Endodermal cell (in vitro differentiated cells): ENCODE results near the gene SLX9. TPM values are rescaled to one million over a fixed set of nuclear protein-coding genes. Genes with fewer than 3 reads are reported as not detected.

ENCODE experiments used
- DNase-seq: peaks from one replicate; pipeline ENCODE4 v3.0.0-alpha.2; 2017
- H3K27ac ChIP-seq: 2 replicates; pipeline ENCODE4 v1.5.1; 2013; ENCODE audit warnings: mild to moderate bottlenecking, low read depth, low read length, moderate library complexity
- H3K27me3 ChIP-seq: 2 replicates; pipeline ENCODE4 v1.6.1; 2013; ENCODE audit warnings: mild to moderate bottlenecking, low read length, moderate library complexity; ENCODE audit not compliant: insufficient read depth, control insufficient read depth, poor library complexity, severe bottlenecking
- H3K36me3 ChIP-seq: 2 replicates; pipeline ENCODE4 v1.7.0; 2013; ENCODE audit warnings: mild to moderate bottlenecking, low read length, moderate library complexity; ENCODE audit not compliant: control insufficient read depth, insufficient read depth
- H3K4me1 ChIP-seq: one replicate; pipeline ENCODE4 v1.7.0; 2013; ENCODE audit warnings: low read length; ENCODE audit not compliant: control insufficient read depth, insufficient read depth
- H3K4me3 ChIP-seq: 2 replicates; pipeline ENCODE4 v1.5.1; 2013; ENCODE audit warnings: mild to moderate bottlenecking, low read length, moderate library complexity
- H3K9ac ChIP-seq: 2 replicates; pipeline ENCODE4 v1.6.1; 2013; ENCODE audit warnings: mild to moderate bottlenecking, low read length, moderate library complexity; ENCODE audit not compliant: poor library complexity, severe bottlenecking; ENCODE audit errors: extremely low read depth
- H3K9me3 ChIP-seq: 2 replicates; pipeline ENCODE4 v1.6.1; 2013; ENCODE audit warnings: mild to moderate bottlenecking, low read length, moderate library complexity; ENCODE audit not compliant: control insufficient read depth
- H3K27ac Mint-ChIP-seq: 2 replicates; pipeline ENCODE4 v1.8.0; 2020; ENCODE audit warnings: mixed read lengths
- H3K27me3 Mint-ChIP-seq: 2 replicates; pipeline ENCODE4 v1.8.0; 2021; ENCODE audit warnings: mild to moderate bottlenecking, mixed read lengths; ENCODE audit not compliant: insufficient read depth
- H3K36me3 Mint-ChIP-seq: 2 replicates; pipeline ENCODE4 v1.8.0; 2020; ENCODE audit warnings: low read depth, mixed read lengths
- H3K4me1 Mint-ChIP-seq: 2 replicates; pipeline ENCODE4 v1.8.0; 2020; ENCODE audit warnings: mixed read lengths
- H3K4me3 Mint-ChIP-seq: 2 replicates; pipeline ENCODE4 v1.8.0; 2020; ENCODE audit warnings: mild to moderate bottlenecking, moderate library complexity, mixed read lengths
- H3K9me3 Mint-ChIP-seq: 2 replicates; pipeline ENCODE4 v1.8.0; 2020; ENCODE audit warnings: mild to moderate bottlenecking, mixed read lengths
- WGBS, 2 experiments: methylation state at CpG; one replicate each; pipeline versions ENCODE4 v1.1.5 to v1.1.7; 2013; ENCODE audit warnings: missing lambda C conversion rate in 2 of 2, mixed read lengths in 1 of 2; ENCODE audit not compliant: insufficient coverage in 1 of 2, insufficient read length in 1 of 2; 5-methylcytosine and 5-hydroxymethylcytosine counted together
- total RNA-seq, 2 donors: library from RNA; stranded (reverse); fragmentation: NEBNext Ultra II Directional in 1 of 2; extraction: Animal tissue kit (Norgen Biotek cat#: 25700) in 1 of 2; gene quantifications; 2 replicates in 1 of 2; 3 replicates in 1 of 2; pipeline ENCODE4 v1.2.1, GENCODE V29; 2021
- TF ChIP-seq, protein P1 (sequence below): fragments of 200-600 bp; sonication (generic); conservative IDR thresholded peaks from 2 replicates; pipeline ENCODE4 v1.5.0; 2021; ENCODE audit warnings: antibody characterized with exemption, mild to moderate bottlenecking

Gene SLX9
- total RNA-seq, 2 donors from 2014 or later, result 38.0 to 48.9 TPM

DNA sequence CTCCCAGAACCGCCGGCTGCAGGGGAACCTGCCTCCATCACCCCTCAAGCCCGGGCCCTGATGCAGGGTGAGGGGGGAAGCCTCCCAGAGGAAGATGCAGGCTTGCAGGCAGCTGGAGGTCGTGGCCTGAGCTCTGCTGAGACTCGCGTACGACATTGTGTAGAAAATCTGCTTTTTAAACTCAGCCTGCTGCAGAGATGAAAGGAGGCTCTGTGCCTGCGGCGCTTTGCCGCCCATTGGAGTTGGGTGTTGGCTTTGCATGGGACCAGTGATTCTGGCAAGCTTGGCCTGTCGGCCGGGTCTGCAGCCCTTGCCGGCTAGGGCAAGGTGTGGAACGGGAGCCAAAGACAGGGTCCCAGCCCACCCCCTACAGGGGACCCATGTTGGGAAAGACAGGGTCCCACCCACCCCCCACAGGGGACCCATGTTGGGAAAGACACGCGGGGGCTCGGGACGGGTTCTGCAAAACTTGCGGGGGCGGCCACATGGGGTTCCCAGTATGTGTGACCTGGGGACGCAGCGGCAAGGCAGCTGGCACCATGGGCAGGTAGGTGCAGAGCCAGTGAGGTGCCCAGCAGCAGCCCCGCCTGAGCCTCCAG lies 55.6 kb downstream of the SLX9 start:
- H3K27ac Mint-ChIP-seq, result no peak overlapping the region
- H3K36me3 ChIP-seq, result no peaks in the 10 kb centered on the region
- no peak overlapping the region for H3K4me3 ChIP-seq
- H3K4me1 ChIP-seq, result no peaks in the 10 kb centered on the region
- H3K9ac ChIP-seq, result no peak overlapping the region
- H3K27ac ChIP-seq, result no peak overlapping the region
- H3K4me1 Mint-ChIP-seq, result no peaks in the 10 kb centered on the region
- no peaks in the 10 kb centered on the region for H3K9me3 ChIP-seq
- WGBS, 2 experiments, result 89% methylated on average over 11 to 23 of the region's 23 CpGs
- no peak for DNase-seq
- H3K9me3 Mint-ChIP-seq, result no peaks in the 10 kb centered on the region
- no peaks in the 10 kb centered on the region for H3K27me3 Mint-ChIP-seq
- H3K36me3 Mint-ChIP-seq, result no peaks in the 10 kb centered on the region
- TF ChIP-seq, protein P1, sequence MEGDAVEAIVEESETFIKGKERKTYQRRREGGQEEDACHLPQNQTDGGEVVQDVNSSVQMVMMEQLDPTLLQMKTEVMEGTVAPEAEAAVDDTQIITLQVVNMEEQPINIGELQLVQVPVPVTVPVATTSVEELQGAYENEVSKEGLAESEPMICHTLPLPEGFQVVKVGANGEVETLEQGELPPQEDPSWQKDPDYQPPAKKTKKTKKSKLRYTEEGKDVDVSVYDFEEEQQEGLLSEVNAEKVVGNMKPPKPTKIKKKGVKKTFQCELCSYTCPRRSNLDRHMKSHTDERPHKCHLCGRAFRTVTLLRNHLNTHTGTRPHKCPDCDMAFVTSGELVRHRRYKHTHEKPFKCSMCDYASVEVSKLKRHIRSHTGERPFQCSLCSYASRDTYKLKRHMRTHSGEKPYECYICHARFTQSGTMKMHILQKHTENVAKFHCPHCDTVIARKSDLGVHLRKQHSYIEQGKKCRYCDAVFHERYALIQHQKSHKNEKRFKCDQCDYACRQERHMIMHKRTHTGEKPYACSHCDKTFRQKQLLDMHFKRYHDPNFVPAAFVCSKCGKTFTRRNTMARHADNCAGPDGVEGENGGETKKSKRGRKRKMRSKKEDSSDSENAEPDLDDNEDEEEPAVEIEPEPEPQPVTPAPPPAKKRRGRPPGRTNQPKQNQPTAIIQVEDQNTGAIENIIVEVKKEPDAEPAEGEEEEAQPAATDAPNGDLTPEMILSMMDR, result no peak
- H3K4me3 Mint-ChIP-seq, result no peak overlapping the region
- H3K27me3 ChIP-seq, result no peaks in the 10 kb centered on the region

DNA sequence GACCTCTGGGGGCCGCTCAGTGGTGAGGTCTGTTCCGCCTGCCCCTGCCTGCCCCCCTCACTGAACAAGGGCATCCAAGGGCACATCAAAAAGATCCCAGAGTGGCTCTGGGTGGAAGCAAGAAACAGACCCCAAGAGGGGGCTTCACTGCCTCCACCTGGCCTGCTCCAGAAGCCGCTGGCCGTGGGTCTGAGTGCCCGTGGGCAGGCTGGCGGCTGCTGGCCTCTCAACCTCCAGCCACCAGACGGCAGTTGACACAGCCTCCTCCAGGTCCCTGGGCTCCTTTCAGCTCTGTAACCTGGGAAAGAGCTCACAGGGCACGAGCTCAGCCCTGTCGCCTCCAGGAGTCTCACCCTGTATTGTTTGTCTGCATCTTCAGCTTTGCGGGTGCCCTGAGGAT lies 56.3 kb downstream of the SLX9 start:
- no peaks in the 10 kb centered on the region for H3K27me3 ChIP-seq
- no peak overlapping the region for H3K4me3 Mint-ChIP-seq
- no peak overlapping the region for H3K9ac ChIP-seq
- no peaks in the 10 kb centered on the region for H3K4me1 ChIP-seq
- TF ChIP-seq, protein P1, result no peak
- WGBS, 2 experiments, result 88 to 93% methylated on average over 9 to 10 of the region's 10 CpGs
- no peak for DNase-seq
- H3K27ac ChIP-seq, result no peak overlapping the region
- H3K4me1 Mint-ChIP-seq, result no peaks in the 10 kb centered on the region
- H3K9me3 Mint-ChIP-seq, result no peaks in the 10 kb centered on the region
- H3K27me3 Mint-ChIP-seq, result no peaks in the 10 kb centered on the region
- no peaks in the 10 kb centered on the region for H3K36me3 ChIP-seq
- H3K27ac Mint-ChIP-seq, result no peak overlapping the region
- H3K9me3 ChIP-seq, result no peaks in the 10 kb centered on the region
- H3K4me3 ChIP-seq, result no peak overlapping the region
- no peaks in the 10 kb centered on the region for H3K36me3 Mint-ChIP-seq

- no peaks in the 10 kb centered on the region for H3K27me3 Mint-ChIP-seq
- 82% methylated on average over 6 of the region's 6 CpGs; no CpG with 5 or more reads in 1 of the 2 experiments for WGBS, 2 experiments
- no peaks in the 10 kb centered on the region for H3K9me3 Mint-ChIP-seq
- H3K27me3 ChIP-seq, result no peaks in the 10 kb centered on the region
- no peaks in the 10 kb centered on the region for H3K4me1 ChIP-seq
- no peaks in the 10 kb centered on the region for H3K36me3 ChIP-seq
- H3K4me3 ChIP-seq, result no peak overlapping the region
- no peaks in the 10 kb centered on the region for H3K4me1 Mint-ChIP-seq
- no peak overlapping the region for H3K4me3 Mint-ChIP-seq
- H3K36me3 Mint-ChIP-seq, result no peaks in the 10 kb centered on the region
- H3K27ac ChIP-seq, result no peak overlapping the region
- no peak overlapping the region for H3K9ac ChIP-seq
- TF ChIP-seq, protein P1, result no peak
- H3K27ac Mint-ChIP-seq, result no peak overlapping the region
- DNase-seq, result no peak
- no peaks in the 10 kb centered on the region for H3K9me3 ChIP-seq
Observed at GRCh38 chr21:44996501-44996921, 56.7 kb downstream of the SLX9 start.
